ENCODE results near the gene IL20RA.

DNA sequence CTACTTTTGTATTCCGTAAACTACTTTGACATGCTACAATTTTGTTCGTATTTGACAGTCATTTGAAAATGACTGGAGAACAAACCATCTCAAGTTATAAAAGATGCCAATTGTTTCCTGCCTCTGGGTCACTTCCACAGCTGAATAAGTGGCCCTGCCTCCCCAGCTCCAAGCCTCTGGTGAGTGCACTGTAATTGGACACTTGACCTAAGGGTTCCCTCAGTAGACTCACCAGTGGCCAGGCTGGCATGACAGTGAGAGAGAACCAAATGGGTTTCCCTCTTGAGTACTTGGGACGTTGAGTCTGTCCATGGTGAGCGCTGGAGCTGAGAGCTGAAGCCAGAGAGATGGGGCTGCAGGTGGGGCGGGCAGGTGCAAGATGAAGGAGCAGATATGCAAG is 65.6 kb downstream of the IL20RA start:
- TF ChIP-seq, protein P1, sequence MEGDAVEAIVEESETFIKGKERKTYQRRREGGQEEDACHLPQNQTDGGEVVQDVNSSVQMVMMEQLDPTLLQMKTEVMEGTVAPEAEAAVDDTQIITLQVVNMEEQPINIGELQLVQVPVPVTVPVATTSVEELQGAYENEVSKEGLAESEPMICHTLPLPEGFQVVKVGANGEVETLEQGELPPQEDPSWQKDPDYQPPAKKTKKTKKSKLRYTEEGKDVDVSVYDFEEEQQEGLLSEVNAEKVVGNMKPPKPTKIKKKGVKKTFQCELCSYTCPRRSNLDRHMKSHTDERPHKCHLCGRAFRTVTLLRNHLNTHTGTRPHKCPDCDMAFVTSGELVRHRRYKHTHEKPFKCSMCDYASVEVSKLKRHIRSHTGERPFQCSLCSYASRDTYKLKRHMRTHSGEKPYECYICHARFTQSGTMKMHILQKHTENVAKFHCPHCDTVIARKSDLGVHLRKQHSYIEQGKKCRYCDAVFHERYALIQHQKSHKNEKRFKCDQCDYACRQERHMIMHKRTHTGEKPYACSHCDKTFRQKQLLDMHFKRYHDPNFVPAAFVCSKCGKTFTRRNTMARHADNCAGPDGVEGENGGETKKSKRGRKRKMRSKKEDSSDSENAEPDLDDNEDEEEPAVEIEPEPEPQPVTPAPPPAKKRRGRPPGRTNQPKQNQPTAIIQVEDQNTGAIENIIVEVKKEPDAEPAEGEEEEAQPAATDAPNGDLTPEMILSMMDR (IDR thresholded peaks at IDR 0.05), result no peak
- TF ChIP-seq POLR2A (IDR thresholded peaks at IDR 0.05) (no peak), EP300 (IDR thresholded peaks at IDR 0.05) (no peak), POLR2AphosphoS5 (IDR thresholded peaks at IDR 0.05) (no peak)
